ENCODE measurements around the gene RAB44.

DNA sequence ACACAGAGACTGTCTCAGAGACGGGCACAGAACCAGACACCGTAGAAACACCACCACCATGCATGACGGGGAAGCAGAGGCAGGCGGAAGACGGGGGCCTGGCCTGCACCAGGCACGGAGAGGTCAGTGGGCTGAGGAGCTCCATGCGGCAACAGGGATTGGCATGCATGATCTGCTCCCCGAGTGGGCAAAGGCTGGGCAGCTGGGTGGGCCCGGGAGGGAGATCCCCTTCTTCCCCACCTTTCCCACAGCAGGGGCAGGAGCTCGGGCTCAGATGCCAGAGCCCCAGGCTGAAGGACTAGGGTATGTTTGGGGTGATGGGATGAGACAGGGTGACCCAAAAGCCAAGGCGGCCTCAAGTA, 43.2 kb downstream of the RAB44 start:
- TF ChIP-seq, protein P1, sequence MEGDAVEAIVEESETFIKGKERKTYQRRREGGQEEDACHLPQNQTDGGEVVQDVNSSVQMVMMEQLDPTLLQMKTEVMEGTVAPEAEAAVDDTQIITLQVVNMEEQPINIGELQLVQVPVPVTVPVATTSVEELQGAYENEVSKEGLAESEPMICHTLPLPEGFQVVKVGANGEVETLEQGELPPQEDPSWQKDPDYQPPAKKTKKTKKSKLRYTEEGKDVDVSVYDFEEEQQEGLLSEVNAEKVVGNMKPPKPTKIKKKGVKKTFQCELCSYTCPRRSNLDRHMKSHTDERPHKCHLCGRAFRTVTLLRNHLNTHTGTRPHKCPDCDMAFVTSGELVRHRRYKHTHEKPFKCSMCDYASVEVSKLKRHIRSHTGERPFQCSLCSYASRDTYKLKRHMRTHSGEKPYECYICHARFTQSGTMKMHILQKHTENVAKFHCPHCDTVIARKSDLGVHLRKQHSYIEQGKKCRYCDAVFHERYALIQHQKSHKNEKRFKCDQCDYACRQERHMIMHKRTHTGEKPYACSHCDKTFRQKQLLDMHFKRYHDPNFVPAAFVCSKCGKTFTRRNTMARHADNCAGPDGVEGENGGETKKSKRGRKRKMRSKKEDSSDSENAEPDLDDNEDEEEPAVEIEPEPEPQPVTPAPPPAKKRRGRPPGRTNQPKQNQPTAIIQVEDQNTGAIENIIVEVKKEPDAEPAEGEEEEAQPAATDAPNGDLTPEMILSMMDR (IDR thresholded peaks at IDR 0.05; ENCODE audit: low read length) = no peak
- TF ChIP-seq EZH2 (IDR thresholded peaks at IDR 0.05; ENCODE audit: borderline replicate concordance, low read length) = no peak

All from OCI-LY1 (cell line).